ENCODE measurements around the gene GOSR1. TPM values are rescaled to one million over a fixed set of nuclear protein-coding genes. Genes with fewer than 3 reads are reported as not detected.
"Not testable (repeated sequence)": the region's sequence is repeated elsewhere in the genome, so short reads cannot be mapped to it uniquely, and the experiment has no call there.

GOSR1 gene
- polyA plus RNA-seq, 4 donors: 44.5 to 58.6 (median 51.4) TPM

DNA sequence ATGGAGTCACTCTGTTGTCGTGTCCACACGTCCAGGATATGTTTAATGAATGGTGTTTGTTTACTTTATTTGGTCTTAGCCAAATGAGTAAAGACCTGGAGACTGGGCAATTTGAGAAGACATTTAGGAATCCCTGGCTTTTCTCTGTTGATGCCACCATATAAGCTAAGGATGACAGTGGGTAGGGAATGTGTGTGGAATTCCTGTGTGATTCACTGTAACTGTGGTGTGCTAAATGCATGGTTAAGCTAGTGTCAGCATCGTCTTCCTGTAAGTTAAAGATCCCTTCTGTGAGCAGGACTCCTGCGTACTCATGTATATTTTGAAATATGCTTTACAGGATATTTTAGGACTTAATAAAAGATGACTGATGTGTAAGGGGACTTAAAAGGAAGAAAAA is 26.4 kb downstream of the GOSR1 start:
- DNase-seq (ENCODE audit: low read depth in 4 of 4, low spot score in 3 of 4): no peak

- no peak for DNase-seq (ENCODE audit: low read depth in 4 of 4, low spot score in 3 of 4)
Measured at GRCh38 chr17:30505868-30506417, 28.7 kb downstream of the GOSR1 start.

- DNase-seq (ENCODE audit: low read depth in 4 of 4, low spot score in 3 of 4): no peak
Measured at GRCh38 chr17:30506481-30506880, 29.3 kb downstream of the GOSR1 start.

DNA sequence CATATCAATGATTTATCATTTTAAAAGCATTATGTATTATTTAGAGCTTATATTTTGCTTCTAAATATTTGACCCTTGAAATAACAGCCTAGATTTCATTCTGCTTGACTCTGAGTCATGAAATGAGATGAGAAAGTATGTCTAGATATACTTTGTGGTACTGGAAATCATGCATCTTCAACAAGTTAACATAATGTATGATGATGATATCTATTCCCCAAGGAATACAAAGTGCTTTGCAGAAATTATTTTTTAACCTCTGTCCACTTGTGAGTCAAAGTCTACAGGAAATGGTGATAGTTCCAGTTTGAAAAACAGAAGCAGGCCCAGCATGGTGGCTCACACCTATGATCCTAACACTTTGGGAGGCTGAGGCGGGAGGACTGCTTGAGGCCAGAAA is 36.1 kb downstream of the GOSR1 start:
- DNase-seq (ENCODE audit: low read depth in 4 of 4, low spot score in 3 of 4): no peak

- DNase-seq (ENCODE audit: low read depth in 4 of 4, low spot score in 3 of 4): no peak
Measured at GRCh38 chr17:30514895-30515596, 37.8 kb downstream of the GOSR1 start.

DNA sequence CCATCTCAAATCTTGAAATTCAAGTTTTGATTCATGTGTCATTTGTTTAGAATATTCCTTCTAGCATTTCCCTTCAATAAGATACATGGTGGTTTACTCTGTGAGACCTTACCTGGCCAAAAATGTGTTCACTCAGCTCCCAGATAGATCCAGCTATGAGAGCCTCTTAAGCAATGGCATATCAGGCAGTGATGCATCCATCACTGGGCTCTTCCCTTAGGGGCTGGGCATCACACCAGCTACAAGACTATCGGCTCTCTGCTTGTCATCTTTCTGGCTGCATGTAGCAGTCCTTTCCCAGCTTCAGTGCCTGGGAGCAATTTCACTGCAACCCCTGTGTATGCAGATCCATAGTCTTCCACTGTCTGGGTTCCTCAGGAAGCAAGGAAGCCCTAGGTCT is 40.6 kb downstream of the GOSR1 start:
- no peak for DNase-seq (ENCODE audit: low read depth in 4 of 4, low spot score in 3 of 4)

DNA sequence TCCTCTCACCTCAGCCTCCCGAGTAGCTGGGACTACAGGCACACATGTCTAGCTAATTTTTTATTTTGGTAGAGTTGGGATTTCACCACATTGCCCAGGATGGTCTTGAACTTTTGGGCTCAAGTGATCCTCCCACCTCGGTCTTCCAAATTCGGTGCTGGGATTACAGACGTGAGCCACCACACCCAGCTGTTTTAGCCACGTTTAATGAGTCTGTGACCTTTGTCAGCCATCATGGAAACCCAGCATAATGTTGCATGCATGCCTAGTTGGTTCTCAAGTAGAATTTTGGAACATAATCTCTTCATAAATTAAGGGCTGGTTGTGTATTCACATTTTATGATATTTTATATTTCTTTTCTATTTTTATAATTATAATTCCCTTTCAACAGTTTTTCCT is 42.0 kb downstream of the GOSR1 start:
- DNase-seq (ENCODE audit: low read depth in 4 of 4, low spot score in 3 of 4): no peak

GRCh38 chr17:30519707-30520106 is 42.5 kb downstream of the GOSR1 start:
- DNase-seq (ENCODE audit: low read depth in 4 of 4, low spot score in 3 of 4): no peak

DNA sequence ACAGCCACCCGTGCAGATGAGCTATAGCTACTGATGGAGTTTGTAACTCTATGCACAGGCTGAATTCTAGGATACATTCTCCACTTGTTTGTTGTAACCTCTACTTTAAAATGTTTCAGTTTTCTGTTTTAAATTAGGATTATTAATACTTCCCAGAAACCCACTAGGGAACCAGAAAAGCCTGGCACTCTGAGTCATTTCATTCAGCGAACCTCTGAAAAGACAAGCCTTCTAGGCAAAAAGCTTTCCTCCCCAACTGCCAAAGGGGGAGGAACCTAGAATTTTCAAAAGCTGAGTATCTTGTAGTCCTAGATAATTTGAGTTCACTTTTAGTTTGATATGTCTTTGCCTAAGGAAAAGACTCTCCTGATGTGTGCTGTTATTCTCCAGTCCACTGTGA is 43.2 kb downstream of the GOSR1 start:
- no peak for DNase-seq (ENCODE audit: low read depth in 4 of 4, low spot score in 3 of 4)

DNA sequence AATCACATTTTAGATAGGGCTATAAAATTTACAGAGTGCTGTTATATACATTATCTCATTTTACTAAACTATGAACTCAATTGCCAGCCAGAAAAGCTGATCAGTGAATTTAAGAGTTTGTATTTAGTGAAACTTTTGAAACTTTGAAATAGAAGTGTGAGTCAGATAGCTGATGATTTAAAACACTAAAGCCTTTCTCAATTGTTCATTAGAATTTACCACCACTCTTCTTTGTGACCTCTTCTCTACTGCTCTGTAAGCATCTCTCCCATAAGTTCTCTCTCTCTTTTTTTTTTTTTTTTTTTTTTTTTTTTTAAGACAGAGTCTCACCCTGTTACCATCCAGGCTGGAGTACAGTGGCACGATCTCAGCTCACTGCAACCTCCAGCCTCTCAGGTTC is 43.7 kb downstream of the GOSR1 start:
- DNase-seq (ENCODE audit: low read depth in 4 of 4, low spot score in 3 of 4): no peak

DNA sequence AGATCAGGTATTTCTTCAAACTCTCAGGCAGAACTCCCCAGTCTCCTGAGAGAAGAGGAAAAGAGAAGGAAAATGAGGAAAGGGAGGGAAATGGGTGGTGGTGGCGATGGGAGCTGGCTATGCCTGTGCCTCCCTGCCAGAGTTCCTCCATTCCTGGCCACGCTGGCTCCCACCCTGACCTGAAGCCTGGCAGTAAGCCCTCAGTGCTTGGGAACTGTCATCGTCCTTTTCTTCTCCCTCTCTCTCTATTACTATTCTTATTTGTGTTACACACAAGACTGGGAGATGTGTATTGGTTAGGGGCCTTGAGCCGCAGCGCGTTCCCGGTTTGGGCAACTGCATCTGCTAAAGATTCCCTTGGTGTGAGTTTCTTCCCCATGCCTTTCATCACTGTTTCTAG is 44.6 kb downstream of the GOSR1 start:
- DNase-seq (ENCODE audit: low read depth in 4 of 4, low spot score in 3 of 4): no peak

GRCh38 chr17:30523236-30523635 is 46.0 kb downstream of the GOSR1 start:
- DNase-seq (ENCODE audit: low read depth in 4 of 4, low spot score in 3 of 4): not testable (repeated sequence)

DNA sequence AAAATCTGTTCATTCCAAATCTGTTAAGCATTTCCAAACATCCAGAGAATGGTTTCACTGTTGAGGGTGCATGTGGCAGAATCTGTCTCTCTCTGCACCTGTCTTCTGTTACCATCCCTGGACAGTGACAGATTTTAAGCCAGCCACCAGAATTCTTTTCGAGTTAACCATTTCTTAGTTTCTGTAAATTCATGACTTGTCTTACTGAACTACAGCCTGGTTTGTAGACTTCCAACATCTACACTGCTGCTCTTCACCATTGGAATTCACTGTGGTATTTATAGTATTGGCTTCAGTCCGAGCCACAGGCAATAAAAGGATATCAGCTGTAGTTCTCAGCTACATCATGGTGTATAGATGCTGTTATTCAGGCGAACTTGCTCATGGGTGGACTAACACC is 47.6 kb downstream of the GOSR1 start:
- DNase-seq (ENCODE audit: low read depth in 4 of 4, low spot score in 3 of 4): peak in 1 of 4 donors; percentile 17

- DNase-seq (ENCODE audit: low read depth in 4 of 4, low spot score in 3 of 4): no peak
Measured at GRCh38 chr17:30526401-30526800, 49.2 kb downstream of the GOSR1 start.

- not testable (repeated sequence) for DNase-seq (ENCODE audit: low read depth in 4 of 4, low spot score in 3 of 4)
Measured at GRCh38 chr17:30528701-30529100, 51.5 kb downstream of the GOSR1 start.

DNA sequence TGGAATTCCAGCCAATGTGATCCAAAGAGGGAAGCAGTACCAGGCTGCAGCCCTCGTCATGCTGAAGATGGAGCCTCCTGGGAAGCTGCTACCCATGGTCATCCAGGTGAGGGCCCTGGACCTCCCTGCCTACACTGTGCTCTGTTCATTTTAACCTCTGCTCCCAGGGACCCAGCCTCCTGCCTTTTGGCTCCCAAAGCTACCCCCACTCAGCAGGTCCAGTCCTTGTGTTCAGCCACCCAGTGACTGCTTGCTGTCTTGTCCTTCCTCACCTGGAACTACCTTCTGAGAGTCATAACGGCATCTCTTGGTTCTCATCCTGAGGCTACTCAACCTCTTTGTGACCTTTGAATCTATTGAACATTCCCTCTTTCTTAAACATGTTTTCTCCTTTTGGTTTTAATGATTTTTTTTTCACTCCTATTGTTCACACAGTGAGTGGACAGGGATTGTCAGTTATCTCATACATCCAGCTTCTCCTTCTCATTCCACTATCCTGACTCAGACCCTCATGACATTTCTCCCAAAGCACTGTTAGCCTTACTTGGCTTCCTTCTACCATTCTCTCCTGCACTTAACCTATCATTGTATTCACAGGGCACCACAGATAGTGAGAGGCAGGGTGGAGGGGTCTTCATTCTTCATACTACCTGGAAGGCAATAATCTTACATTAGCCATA is 53.3 kb downstream of the GOSR1 start:
- no peak for DNase-seq (ENCODE audit: low read depth in 4 of 4, low spot score in 3 of 4)

DNA sequence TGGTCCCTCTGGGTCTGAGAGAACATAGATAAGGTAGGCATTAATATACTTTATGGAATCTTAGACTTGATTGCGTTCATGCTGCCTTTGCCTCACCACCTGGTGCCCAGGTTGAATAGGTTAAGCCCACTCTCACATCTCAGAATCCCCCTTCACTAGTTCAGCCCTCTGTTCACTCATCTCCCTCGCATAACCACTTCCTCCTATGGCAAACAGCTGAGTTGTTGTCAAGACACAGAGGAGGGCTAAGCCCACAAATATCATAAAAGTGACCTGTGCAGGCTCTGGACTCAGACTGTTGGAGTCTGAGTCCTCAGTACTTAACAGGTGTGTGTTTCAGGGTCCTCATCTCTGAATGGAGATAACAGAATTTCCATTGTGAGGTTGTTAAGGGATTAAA is 55.7 kb downstream of the GOSR1 start:
- DNase-seq (ENCODE audit: low read depth in 4 of 4, low spot score in 3 of 4): no peak

GRCh38 chr17:30534298-30534697 is 57.1 kb downstream of the GOSR1 start:
- DNase-seq (ENCODE audit: low read depth in 4 of 4, low spot score in 3 of 4): no peak

- DNase-seq (ENCODE audit: low read depth in 4 of 4, low spot score in 3 of 4): no peak
Measured at GRCh38 chr17:30534938-30535921, 58.0 kb downstream of the GOSR1 start.

DNA sequence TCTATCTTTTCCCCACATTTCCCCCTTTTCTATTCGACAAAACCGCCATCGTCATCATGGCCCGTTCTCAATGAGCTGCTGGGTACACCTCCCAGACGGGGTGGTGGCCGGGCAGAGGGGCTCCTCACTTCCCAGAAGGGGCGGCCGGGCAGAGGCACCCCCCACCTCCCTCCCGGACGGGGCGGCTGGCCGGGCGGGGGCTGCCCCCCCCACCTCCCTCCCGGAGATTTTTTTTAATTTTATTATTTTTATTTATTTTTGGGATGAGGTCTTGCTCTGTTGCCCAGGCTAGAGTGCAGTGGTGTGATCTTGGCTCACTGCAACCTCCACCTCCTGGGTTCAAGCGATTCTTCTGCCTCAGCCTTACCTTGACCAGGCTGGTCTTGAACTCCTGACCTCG is 59.6 kb downstream of the GOSR1 start:
- not testable (repeated sequence) for DNase-seq (ENCODE audit: low read depth in 4 of 4, low spot score in 3 of 4)

DNA sequence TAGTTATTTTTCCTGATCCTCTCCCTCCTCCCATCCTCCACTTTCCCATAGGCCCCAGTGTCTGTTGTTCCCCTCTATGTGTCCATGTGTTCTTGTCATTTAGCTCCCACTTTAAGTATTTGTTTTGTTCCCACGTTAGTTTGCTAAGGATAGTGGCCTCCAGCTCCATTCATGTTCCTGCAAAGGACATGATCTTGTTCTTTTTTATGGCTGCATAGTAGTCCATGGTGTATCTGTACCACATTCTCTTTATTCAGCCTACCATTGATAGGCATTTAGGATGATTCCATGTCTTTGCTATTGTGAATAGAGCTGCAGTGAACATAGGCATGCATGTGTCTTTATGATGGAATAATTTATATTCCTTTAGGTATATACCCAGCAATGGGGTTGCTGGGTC is 60.5 kb downstream of the GOSR1 start:
- not testable (repeated sequence) for DNase-seq (ENCODE audit: low read depth in 4 of 4, low spot score in 3 of 4)
